Measurements from ENCODE around the gene PLD6. TPM values are rescaled to one million over a fixed set of nuclear protein-coding genes. Genes with fewer than 3 reads are reported as not detected.

The PLD6 gene
- total RNA-seq, 1 experiment from 2014 or later, result 8.0 TPM

- H3K27me3 ChIP-seq (replicated peaks; ENCODE audit: control insufficient read depth, insufficient read depth, low read length), result no peaks in the 10 kb centered on the region
Observed at GRCh38 chr17:17166446-17166845, 39.7 kb downstream of the PLD6 start.

GRCh38 chr17:17165666-17166308 is 40.3 kb downstream of the PLD6 start:
- CTCF ChIA-PET, result interaction anchor here (1.0 kb wide), 1 partner anchor 22 kb away, joined by 3 read pairs; no protein-coding TSS in a partner anchor
- no peak for DNase-seq

More at GRCh38 chr17:17166446-17166845, 39.7 kb downstream of the PLD6 start:
- H3K4me1 Mint-ChIP-seq (ENCODE audit: low read depth, unreplicated experiment), result no peaks in the 10 kb centered on the region
- peaks cover 9% of the 10 kb centered on the region for H3K36me3 ChIP-seq (ENCODE audit: control insufficient read depth, insufficient read depth, low read length)
- H3K9me3 ChIP-seq, result no peaks in the 10 kb centered on the region
- no peaks in the 10 kb centered on the region for H3K9me3 Mint-ChIP-seq (ENCODE audit: unreplicated experiment)
- H3K4me1 ChIP-seq, result no peaks in the 10 kb centered on the region
- no peak overlapping the region for H3K27ac Mint-ChIP-seq (ENCODE audit: unreplicated experiment)
- BruUV-seq (replicated peaks), result no TSS peak
- no peak for TF ChIP-seq CTCF (IDR thresholded peaks at IDR 0.05; ENCODE audit: insufficient read depth in 1 of 2, low read depth in 1 of 2, low read length in 1 of 2, severe bottlenecking in 1 of 2, unreplicated experiment in 1 of 2)
- intact Hi-C loops (cut with micrococcal nuclease; ENCODE audit: unreplicated experiment), result no loop called here
- POLR2A ChIA-PET, result no interaction called here
- H3K4me3 Mint-ChIP-seq (ENCODE audit: unreplicated experiment), result no peak overlapping the region
- no peak for DNase-seq
- H3K36me3 Mint-ChIP-seq (ENCODE audit: insufficient read depth, unreplicated experiment), result peaks cover 94% of the 10 kb centered on the region
- H3K27me3 Mint-ChIP-seq (ENCODE audit: insufficient read depth, unreplicated experiment), result no peaks in the 10 kb centered on the region
- CTCF ChIA-PET, result interaction anchor here (1.0 kb wide), 1 partner anchor 22 kb away, joined by 3 read pairs; no protein-coding TSS in a partner anchor
- no peak overlapping the region for H3K4me3 ChIP-seq (ENCODE audit: low read depth, low read length)

DNA sequence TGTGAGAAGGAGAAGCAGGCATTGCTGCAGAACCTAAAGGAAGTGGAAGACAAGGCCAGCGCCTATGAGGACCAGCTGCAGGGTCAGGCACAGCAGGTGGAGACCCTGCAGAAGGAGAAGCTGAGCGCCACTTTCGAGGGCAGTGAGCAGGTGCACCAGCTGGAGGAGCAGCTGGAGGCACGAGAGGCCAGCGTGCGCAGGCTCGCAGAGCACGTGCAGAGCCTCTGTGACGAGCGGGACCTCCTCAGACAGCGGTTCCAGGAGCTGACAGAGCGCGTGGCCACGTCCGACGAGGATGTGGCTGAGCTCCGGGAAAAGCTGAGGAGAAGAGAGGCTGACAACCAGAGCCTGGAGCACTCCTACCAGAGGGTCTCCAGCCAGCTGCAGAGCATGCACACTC is 41.5 kb downstream of the PLD6 start:
- no peaks in the 10 kb centered on the region for H3K27me3 ChIP-seq (replicated peaks; ENCODE audit: control insufficient read depth, insufficient read depth, low read length)
- no peaks in the 10 kb centered on the region for H3K4me1 Mint-ChIP-seq (ENCODE audit: low read depth, unreplicated experiment)
- ChIA-PET CTCF (no interaction called here), POLR2A (no interaction called here)
- no peak for DNase-seq
- H3K4me3 ChIP-seq (ENCODE audit: low read depth, low read length), result no peak overlapping the region
- intact Hi-C loops (cut with micrococcal nuclease; ENCODE audit: unreplicated experiment), result no loop called here
- peak overlapping the region; percentile 23 for H3K27ac Mint-ChIP-seq (ENCODE audit: unreplicated experiment)
- H3K36me3 Mint-ChIP-seq (ENCODE audit: insufficient read depth, unreplicated experiment), result peaks cover 93% of the 10 kb centered on the region
- H3K4me1 ChIP-seq, result no peaks in the 10 kb centered on the region
- no peaks in the 10 kb centered on the region for H3K9me3 Mint-ChIP-seq (ENCODE audit: unreplicated experiment)
- no peak overlapping the region for H3K4me3 Mint-ChIP-seq (ENCODE audit: unreplicated experiment)
- no peaks in the 10 kb centered on the region for H3K27me3 Mint-ChIP-seq (ENCODE audit: insufficient read depth, unreplicated experiment)
- peaks cover 10% of the 10 kb centered on the region for H3K36me3 ChIP-seq (ENCODE audit: control insufficient read depth, insufficient read depth, low read length)
- H3K9me3 ChIP-seq, result no peaks in the 10 kb centered on the region
- BruUV-seq (replicated peaks), result no TSS peak
- no peak for TF ChIP-seq CTCF (IDR thresholded peaks at IDR 0.05; ENCODE audit: insufficient read depth in 1 of 2, low read depth in 1 of 2, low read length in 1 of 2, severe bottlenecking in 1 of 2, unreplicated experiment in 1 of 2)

More at GRCh38 chr17:17165666-17166308, 40.3 kb downstream of the PLD6 start:
- Histone ChIP-seq H3K4me3 (ENCODE audit: low read depth, low read length) (no peak overlapping the region), H3K4me1 (no peaks in the 10 kb centered on the region), H3K27me3 (replicated peaks; ENCODE audit: control insufficient read depth, insufficient read depth, low read length) (no peaks in the 10 kb centered on the region), H3K36me3 (ENCODE audit: control insufficient read depth, insufficient read depth, low read length) (peaks cover 9% of the 10 kb centered on the region), H3K9me3 (no peaks in the 10 kb centered on the region)
- H3K4me3 Mint-ChIP-seq (ENCODE audit: unreplicated experiment), result no peak overlapping the region
- H3K4me1 Mint-ChIP-seq (ENCODE audit: low read depth, unreplicated experiment), result no peaks in the 10 kb centered on the region
- intact Hi-C loops (cut with micrococcal nuclease; ENCODE audit: unreplicated experiment), result no loop called here
- no TSS peak for BruUV-seq (replicated peaks)
- peaks cover 93% of the 10 kb centered on the region for H3K36me3 Mint-ChIP-seq (ENCODE audit: insufficient read depth, unreplicated experiment)
- TF ChIP-seq CTCF (IDR thresholded peaks at IDR 0.05; ENCODE audit: insufficient read depth in 1 of 2, low read depth in 1 of 2, low read length in 1 of 2, severe bottlenecking in 1 of 2, unreplicated experiment in 1 of 2), result no peak
- no peaks in the 10 kb centered on the region for H3K27me3 Mint-ChIP-seq (ENCODE audit: insufficient read depth, unreplicated experiment)
- H3K9me3 Mint-ChIP-seq (ENCODE audit: unreplicated experiment), result no peaks in the 10 kb centered on the region
- H3K27ac Mint-ChIP-seq (ENCODE audit: unreplicated experiment), result no peak overlapping the region
- POLR2A ChIA-PET, result no interaction called here

Measured in Caco-2 (cell line).